Measurements from ENCODE around the gene YEATS2. TPM values are rescaled to one million over a fixed set of nuclear protein-coding genes. Genes with fewer than 3 reads are reported as not detected.

The YEATS2 gene
- total RNA-seq, 1 donor from 2014 or later: 44.5 TPM

GRCh38 chr3:183828538-183828870 is 130.9 kb downstream of the YEATS2 start:
- intact Hi-C loops (cut with micrococcal nuclease): no loop called here

DNA sequence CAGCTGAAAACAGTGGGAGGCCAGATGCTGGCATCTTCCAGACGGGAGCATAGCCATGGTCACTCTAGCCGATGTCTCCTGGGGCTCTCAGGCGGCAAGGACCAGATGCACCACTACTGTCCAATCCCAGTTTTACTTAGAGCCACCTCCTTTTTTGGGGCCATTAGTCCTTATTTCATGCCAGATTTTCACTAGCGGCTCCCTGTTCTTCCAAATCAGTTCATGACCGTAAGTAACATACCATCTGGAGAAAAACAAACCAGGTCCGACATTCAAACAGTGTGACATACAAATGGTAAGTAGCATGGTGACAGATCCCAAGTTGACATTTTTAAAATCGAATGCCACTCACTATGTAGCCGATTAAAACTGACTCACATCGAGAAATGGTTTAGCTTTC is 131.9 kb downstream of the YEATS2 start:
- intact Hi-C loops (cut with micrococcal nuclease): no loop called here

DNA sequence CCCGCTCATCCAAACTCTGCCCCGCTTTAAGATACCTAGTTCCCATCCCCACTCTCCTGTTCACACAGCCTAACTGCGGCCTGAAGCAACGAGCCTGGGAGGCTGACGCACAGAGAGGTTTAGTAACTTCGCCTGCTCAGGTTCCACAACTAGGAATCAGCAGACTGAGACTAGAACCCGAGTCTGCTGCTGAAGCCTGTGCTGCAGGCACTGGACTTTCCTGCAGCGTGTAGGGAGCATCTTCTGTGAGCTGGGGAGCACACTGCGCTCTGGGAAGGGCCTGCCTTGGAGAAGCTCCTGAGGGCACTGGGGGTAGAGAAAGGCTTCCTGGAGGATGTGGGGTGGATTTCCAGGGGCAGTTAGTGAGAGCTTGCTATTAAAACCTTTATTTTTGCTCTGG is 132.6 kb downstream of the YEATS2 start:
- intact Hi-C loops (cut with micrococcal nuclease): no loop called here

DNA sequence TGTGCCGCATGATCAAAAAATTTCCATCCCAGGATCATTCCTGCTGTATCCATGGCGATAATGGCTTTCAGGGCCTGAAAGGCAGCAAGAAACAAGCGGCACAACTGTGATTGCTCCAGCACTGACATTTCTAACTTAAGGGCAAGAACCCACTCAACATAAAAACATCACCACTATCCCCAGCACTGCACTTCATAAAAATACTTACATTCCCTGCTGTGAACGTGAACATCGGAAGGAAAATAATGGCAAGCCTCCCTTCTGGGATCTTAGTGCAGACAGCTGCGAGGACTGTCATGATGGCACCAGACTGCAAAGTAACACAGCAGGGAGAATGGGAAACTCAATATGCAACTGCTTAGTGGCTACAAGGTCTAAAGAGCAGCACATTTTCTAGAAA is 135.9 kb downstream of the YEATS2 start:
- intact Hi-C loops (cut with micrococcal nuclease): no loop called here

- intact Hi-C loops (cut with micrococcal nuclease): no loop called here
Observed at GRCh38 chr3:183837390-183837789, 139.8 kb downstream of the YEATS2 start.

- intact Hi-C loops (cut with micrococcal nuclease): no loop called here
Observed at GRCh38 chr3:183837894-183838293, 140.3 kb downstream of the YEATS2 start.

DNA sequence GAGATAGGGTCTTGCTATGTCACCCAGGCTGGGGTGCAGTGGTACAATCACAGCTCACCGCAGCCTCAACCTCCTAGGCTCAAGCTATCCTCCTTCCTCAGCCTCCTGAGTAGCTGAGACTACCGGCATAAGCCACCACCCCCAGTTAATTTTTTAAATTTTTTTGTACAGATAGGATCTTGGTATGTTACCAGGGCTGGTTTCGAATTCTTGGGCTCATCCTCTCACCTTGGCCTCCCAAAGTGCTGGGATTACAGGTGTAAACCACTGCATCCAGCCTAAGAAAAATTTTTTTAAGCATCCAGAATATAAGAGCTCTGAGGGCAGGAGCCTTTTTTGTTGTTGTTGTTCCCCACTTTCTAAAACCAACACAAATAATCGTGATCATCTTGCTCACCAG is 142.2 kb downstream of the YEATS2 start:
- intact Hi-C loops (cut with micrococcal nuclease): no loop called here

DNA sequence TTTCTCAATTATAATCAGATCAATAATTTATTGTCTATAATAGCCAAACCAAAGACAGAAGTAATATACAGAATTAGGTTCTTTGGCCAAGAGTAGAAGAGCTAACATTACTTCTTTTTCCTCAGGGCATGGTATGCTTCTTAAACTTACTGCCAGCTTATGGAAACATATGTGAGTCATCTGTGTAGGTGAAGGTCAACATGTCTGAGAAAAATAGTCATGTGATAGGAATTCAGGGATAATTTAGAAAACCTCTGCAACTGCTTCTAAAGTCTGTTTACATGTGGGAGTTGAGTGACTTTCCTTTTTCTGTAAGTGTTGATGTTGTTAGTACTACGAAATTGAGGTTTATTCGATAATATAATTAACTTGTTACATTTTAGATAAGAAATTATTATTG is 147.0 kb downstream of the YEATS2 start:
- intact Hi-C loops (cut with micrococcal nuclease): no loop called here

DNA sequence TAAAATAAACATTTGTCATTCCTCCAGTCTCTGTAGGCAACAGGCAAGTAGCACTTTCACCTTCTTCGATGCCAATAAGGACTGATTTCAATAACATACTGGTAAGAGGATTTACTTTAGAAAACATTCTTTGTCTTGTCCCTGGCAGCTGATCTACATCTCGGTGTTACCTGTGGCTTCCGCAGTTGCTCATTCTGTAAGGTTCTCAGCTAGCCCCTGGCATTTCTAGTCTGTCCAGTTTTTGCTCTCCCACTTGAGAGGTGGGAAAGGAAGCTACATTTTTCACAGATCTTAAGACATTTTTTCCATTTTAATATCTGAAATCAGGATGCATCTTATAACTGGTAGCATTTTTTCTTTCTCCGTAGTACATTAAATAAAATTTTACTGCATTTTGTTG is 147.5 kb downstream of the YEATS2 start:
- intact Hi-C loops (cut with micrococcal nuclease): no loop called here

- intact Hi-C loops (cut with micrococcal nuclease): no loop called here
Observed at GRCh38 chr3:183845608-183846288, 148.2 kb downstream of the YEATS2 start.

GRCh38 chr3:183854318-183855035 is 156.9 kb downstream of the YEATS2 start:
- intact Hi-C loops (cut with micrococcal nuclease): no loop called here

DNA sequence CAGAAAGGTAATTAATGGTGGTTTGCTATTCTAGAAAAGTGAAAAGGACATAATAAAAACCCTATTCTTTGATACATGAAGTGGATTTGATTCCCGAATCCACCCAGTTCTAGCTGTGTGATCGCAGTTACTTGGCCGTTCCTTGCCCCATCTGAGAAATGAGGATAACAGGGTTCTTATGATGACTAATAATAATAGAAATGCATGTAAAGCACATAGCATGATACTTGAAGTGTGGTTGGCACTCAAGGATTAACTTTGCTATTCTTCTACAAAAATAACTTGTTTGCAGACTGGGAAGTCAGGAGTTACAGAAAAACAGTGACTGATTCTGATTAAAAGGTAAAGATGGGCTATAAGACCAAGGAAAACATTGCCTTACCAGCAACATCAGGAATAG is 160.3 kb downstream of the YEATS2 start:
- intact Hi-C loops (cut with micrococcal nuclease): no loop called here

Other genes starting within 250 kb of the YEATS2 start
- gene KLHL6, start 142.1 kb upstream of the YEATS2 start, total RNA-seq: 35.1 and 36.0 TPM in 2 replicates
- 20.3 and 20.5 TPM in 2 replicates for gene KLHL24, start 62.2 kb upstream of the YEATS2 start, total RNA-seq
- 0.76 and 1.1 TPM in 2 replicates for gene MAP6D1, start 127.8 kb downstream of the YEATS2 start, total RNA-seq
- 51.4 and 56.0 TPM in 2 replicates for gene PARL, start 187.1 kb downstream of the YEATS2 start, total RNA-seq

Data from T-helper 1 cell treated with Interleukin-12 subunit alpha and Interleukin-12 subunit beta and Interleukin-4 antibody, amounts not matched to agents 30 ng/mL and 1 ng/mL, for 36 hours (primary cell).